Caco-2 (cell line): ENCODE data around the gene HYDIN. TPM values are rescaled to one million over a fixed set of nuclear protein-coding genes. Genes with fewer than 3 reads are reported as not detected.

Experiments
- BruUV-seq: library from RNA; stranded (reverse); fragments of 400-500 nt; replicated peaks from 2 replicates; lab custom pipeline; 2021; lab: Mats Ljungman, UMichigan
- CTCF ChIA-PET: fragments of 300-600 bp; sonication (Branson Sonifier 250); formaldehyde crosslinking; loops from one replicate; lab custom pipeline; 2022; ENCODE audit warnings: antibody characterized with exemption; lab: Charles Lee
- POLR2A ChIA-PET: fragments of 300-600 bp; sonication (Branson Sonifier 250); formaldehyde crosslinking; loops from one replicate; lab custom pipeline; 2022; ENCODE audit warnings: antibody characterized with exemption; lab: Charles Lee
- DNase-seq, 2 experiments: peaks; one replicate each; pipeline versions ENCODE4 v3.0.0 to v3.0.0-alpha.2; 2020 to 2022
- H3K27me3 ChIP-seq: replicated peaks from 2 replicates; pipeline ENCODE4 v1.6.0; 2011; ENCODE audit warnings: low read length; ENCODE audit not compliant: control insufficient read depth, insufficient read depth
- H3K36me3 ChIP-seq: 2 replicates; pipeline ENCODE4 v1.5.1; 2011; ENCODE audit warnings: low read length; ENCODE audit not compliant: control insufficient read depth, insufficient read depth
- H3K4me1 ChIP-seq: fragments of 250-450 bp; sonication (Bioruptor Pico); 2 replicates; pipeline ENCODE4 v1.5.1; 2020; ENCODE audit warnings: mild to moderate bottlenecking
- H3K4me3 ChIP-seq: 2 replicates; pipeline ENCODE4 v1.5.1; 2011; ENCODE audit warnings: low read depth, mild to moderate bottlenecking, control low read depth, low read length
- H3K9me3 ChIP-seq: fragments of 250-450 bp; sonication (Bioruptor Pico); 2 replicates; pipeline ENCODE4 v1.5.1; 2020; ENCODE audit warnings: mild to moderate bottlenecking, moderate library complexity
- H3K27ac Mint-ChIP-seq: one replicate; pipeline ENCODE4 v1.8.0; 2022; ENCODE audit warnings: mixed read lengths; ENCODE audit not compliant: unreplicated experiment
- H3K27me3 Mint-ChIP-seq: one replicate; pipeline ENCODE4 v1.8.0; 2022; ENCODE audit warnings: mixed read lengths; ENCODE audit not compliant: insufficient read depth, unreplicated experiment
- H3K36me3 Mint-ChIP-seq: one replicate; pipeline ENCODE4 v1.8.0; 2022; ENCODE audit warnings: mild to moderate bottlenecking, mixed read lengths; ENCODE audit not compliant: insufficient read depth, unreplicated experiment
- H3K4me1 Mint-ChIP-seq: one replicate; pipeline ENCODE4 v1.8.0; 2022; ENCODE audit warnings: low read depth, mixed read lengths; ENCODE audit not compliant: unreplicated experiment
- H3K4me3 Mint-ChIP-seq: one replicate; pipeline ENCODE4 v1.8.0; 2022; ENCODE audit warnings: mild to moderate bottlenecking, moderate library complexity, mixed read lengths; ENCODE audit not compliant: unreplicated experiment
- H3K9me3 Mint-ChIP-seq: one replicate; pipeline ENCODE4 v1.8.0; 2022; ENCODE audit warnings: mixed read lengths; ENCODE audit not compliant: unreplicated experiment
- intact Hi-C: fragments of 100-400 bp; cut with micrococcal nuclease; formaldehyde crosslinking; loops from one replicate; pipeline ENCODE4 v1.10.0; 2022; ENCODE audit not compliant: unreplicated experiment
- total RNA-seq: library from RNA; stranded (reverse); gene quantifications from 2 replicates; pipeline ENCODE4 v1.2.3, GENCODE V29; 2022
- TF ChIP-seq, protein P1 (sequence below), 2 experiments: fragments of 200-600 bp in 1 of 2; IDR thresholded peaks; 1 replicate in 1 of 2; 2 replicates in 1 of 2; pipeline versions ENCODE4 v1.5.1 to v1.8.0; 2011 to 2022; ENCODE audit warnings: antibody characterized with exemption in 1 of 2, control low read depth in 1 of 2, inconsistent platforms in 1 of 2, low read depth in 1 of 2, low read length in 1 of 2, mild to moderate bottlenecking in 1 of 2, moderate library complexity in 1 of 2; ENCODE audit not compliant: insufficient read depth in 1 of 2, severe bottlenecking in 1 of 2, unreplicated experiment in 1 of 2

HYDIN gene
- total RNA-seq, 1 experiment from 2014 or later = 0.68 TPM

DNA sequence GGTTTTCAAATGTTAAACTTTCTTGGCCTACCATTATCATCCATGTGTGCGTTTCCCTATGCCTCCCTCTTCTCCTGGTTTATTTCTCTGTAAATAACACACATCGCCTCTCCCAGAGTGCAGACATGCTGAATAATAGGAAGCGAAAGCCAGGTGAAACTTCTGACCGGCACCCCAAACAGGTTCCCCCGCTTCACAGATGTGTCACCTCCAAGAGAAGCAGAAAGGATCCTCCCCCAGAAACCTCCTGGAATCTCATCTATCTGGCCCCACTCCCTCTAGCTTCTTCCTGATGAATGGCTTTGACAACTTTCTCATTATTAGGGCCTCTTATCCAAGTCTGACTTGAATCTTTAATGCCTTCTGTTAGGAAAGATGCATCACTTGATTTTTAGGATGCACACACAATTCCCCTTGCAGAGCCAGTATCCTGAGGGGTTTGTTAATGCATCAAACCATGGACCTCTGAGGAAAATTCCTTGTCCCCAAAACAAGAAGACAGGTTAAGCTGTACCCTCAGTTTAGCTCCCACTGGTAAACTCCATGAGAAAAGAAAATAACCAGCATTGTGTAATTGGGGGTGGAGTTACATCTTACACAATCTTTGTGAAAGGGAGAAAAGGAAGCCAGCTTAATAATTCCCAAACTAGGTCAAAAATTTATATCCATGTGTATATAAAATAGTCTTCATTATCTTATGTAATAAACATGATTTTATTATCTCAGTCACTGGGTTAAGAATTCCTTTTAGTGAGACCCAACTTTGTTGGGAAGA lies 20.1 kb upstream of the HYDIN start:
- no peak overlapping the region for H3K4me3 Mint-ChIP-seq
- TF ChIP-seq, protein P1, sequence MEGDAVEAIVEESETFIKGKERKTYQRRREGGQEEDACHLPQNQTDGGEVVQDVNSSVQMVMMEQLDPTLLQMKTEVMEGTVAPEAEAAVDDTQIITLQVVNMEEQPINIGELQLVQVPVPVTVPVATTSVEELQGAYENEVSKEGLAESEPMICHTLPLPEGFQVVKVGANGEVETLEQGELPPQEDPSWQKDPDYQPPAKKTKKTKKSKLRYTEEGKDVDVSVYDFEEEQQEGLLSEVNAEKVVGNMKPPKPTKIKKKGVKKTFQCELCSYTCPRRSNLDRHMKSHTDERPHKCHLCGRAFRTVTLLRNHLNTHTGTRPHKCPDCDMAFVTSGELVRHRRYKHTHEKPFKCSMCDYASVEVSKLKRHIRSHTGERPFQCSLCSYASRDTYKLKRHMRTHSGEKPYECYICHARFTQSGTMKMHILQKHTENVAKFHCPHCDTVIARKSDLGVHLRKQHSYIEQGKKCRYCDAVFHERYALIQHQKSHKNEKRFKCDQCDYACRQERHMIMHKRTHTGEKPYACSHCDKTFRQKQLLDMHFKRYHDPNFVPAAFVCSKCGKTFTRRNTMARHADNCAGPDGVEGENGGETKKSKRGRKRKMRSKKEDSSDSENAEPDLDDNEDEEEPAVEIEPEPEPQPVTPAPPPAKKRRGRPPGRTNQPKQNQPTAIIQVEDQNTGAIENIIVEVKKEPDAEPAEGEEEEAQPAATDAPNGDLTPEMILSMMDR (IDR thresholded peaks at IDR 0.05; ENCODE audit: insufficient read depth in 1 of 2, low read depth in 1 of 2, low read length in 1 of 2, severe bottlenecking in 1 of 2, unreplicated experiment in 1 of 2) = no peak
- no peak for DNase-seq
- Histone ChIP-seq H3K9me3 (no peaks in the 10 kb centered on the region), H3K4me1 (no peaks in the 10 kb centered on the region), H3K27me3 (no peaks in the 10 kb centered on the region), H3K36me3 (no peaks in the 10 kb centered on the region), H3K4me3 (no peak overlapping the region)
- no peaks in the 10 kb centered on the region for H3K9me3 Mint-ChIP-seq
- ChIA-PET CTCF (interaction anchor here (1.7 kb wide), 1 partner anchor 61 kb away, joined by 8 read pairs; no protein-coding TSS in a partner anchor), POLR2A (no interaction called here)
- intact Hi-C loops = no loop called here
- H3K27me3 Mint-ChIP-seq = no peaks in the 10 kb centered on the region
- H3K4me1 Mint-ChIP-seq = no peaks in the 10 kb centered on the region
- BruUV-seq = no TSS peak
- H3K27ac Mint-ChIP-seq = no peak overlapping the region
- no peaks in the 10 kb centered on the region for H3K36me3 Mint-ChIP-seq

DNA sequence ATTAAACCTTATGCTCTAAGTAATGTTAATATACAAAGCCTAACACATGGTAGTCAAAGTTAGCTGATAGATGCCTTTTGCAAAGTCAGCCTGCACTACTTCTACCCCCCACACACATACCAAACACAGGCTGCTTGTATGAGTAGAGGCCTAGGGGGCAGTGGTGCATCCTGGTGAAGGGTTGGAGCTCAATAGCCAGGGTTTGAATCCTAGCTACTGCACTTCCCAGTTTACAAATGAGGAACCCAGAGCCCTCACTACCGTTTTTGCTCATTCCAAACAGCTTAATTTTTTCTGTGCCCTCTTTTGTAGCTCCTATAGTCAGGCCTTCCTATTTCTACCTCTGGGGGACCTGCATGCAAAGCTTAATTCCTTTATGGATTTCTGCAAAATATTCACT lies 18.9 kb upstream of the HYDIN start:
- Histone ChIP-seq H3K27me3 (no peaks in the 10 kb centered on the region), H3K4me3 (no peak overlapping the region), H3K4me1 (no peaks in the 10 kb centered on the region), H3K9me3 (no peaks in the 10 kb centered on the region), H3K36me3 (no peaks in the 10 kb centered on the region)
- H3K36me3 Mint-ChIP-seq = no peaks in the 10 kb centered on the region
- no peak overlapping the region for H3K27ac Mint-ChIP-seq
- H3K4me1 Mint-ChIP-seq = no peaks in the 10 kb centered on the region
- no peak for DNase-seq
- BruUV-seq = no TSS peak
- ChIA-PET POLR2A (no interaction called here), CTCF (interaction anchor here (1.7 kb wide), 1 partner anchor 62 kb away, joined by 8 read pairs; no protein-coding TSS in a partner anchor)
- no peaks in the 10 kb centered on the region for H3K27me3 Mint-ChIP-seq
- intact Hi-C loops = no loop called here
- H3K9me3 Mint-ChIP-seq = no peaks in the 10 kb centered on the region
- H3K4me3 Mint-ChIP-seq = no peak overlapping the region
- TF ChIP-seq, protein P1 (IDR thresholded peaks at IDR 0.05; ENCODE audit: insufficient read depth in 1 of 2, low read depth in 1 of 2, low read length in 1 of 2, severe bottlenecking in 1 of 2, unreplicated experiment in 1 of 2) = no peak

DNA sequence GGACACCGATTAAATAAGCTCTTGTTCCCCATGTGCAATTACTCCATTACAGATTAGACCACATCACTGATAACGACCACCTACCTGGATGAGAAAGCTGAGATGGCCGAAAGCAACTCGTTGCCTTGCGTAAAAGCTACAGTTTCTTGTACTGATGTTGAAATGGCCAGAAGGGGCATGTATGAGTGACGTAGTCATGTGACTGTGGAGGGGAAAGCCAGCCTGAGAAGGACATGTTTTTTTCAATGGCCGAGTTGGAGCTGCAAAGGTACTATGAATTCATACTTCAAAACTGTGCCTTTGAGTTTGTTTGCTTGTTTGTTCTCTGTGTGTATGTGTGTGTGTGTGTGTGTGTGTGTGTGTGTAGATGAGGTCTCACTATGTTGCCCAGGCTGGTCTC lies 17.0 kb upstream of the HYDIN start:
- no peak for DNase-seq
- CTCF ChIA-PET = no interaction called here
- H3K9me3 ChIP-seq = no peaks in the 10 kb centered on the region
- TF ChIP-seq, protein P1 (IDR thresholded peaks at IDR 0.05; ENCODE audit: insufficient read depth in 1 of 2, low read depth in 1 of 2, low read length in 1 of 2, severe bottlenecking in 1 of 2, unreplicated experiment in 1 of 2) = no peak
- H3K27ac Mint-ChIP-seq = no peak overlapping the region
- H3K4me1 ChIP-seq = peaks cover 12% of the 10 kb centered on the region
- intact Hi-C loops = no loop called here
- POLR2A ChIA-PET = no interaction called here
- H3K27me3 ChIP-seq = no peaks in the 10 kb centered on the region
- no TSS peak for BruUV-seq
- H3K36me3 Mint-ChIP-seq = no peaks in the 10 kb centered on the region
- no peak overlapping the region for H3K4me3 Mint-ChIP-seq
- no peaks in the 10 kb centered on the region for H3K9me3 Mint-ChIP-seq
- no peaks in the 10 kb centered on the region for H3K27me3 Mint-ChIP-seq
- H3K4me3 ChIP-seq = no peak overlapping the region
- H3K4me1 Mint-ChIP-seq = peaks cover 6% of the 10 kb centered on the region
- no peaks in the 10 kb centered on the region for H3K36me3 ChIP-seq
